HG03159 (cell line): ENCODE results near the gene USP25.
A peak's percentile ranks its signal among the peaks of the same experiment; 100 is the strongest.

Experiments
- ATAC-seq: cut with Tn5 transposase; IDR thresholded peaks from one replicate; pipeline ENCODE4 v1.9.1; 2021; ENCODE audit warnings: mild to moderate bottlenecking, moderate library complexity; ENCODE audit not compliant: unreplicated experiment

USP25 gene

DNA sequence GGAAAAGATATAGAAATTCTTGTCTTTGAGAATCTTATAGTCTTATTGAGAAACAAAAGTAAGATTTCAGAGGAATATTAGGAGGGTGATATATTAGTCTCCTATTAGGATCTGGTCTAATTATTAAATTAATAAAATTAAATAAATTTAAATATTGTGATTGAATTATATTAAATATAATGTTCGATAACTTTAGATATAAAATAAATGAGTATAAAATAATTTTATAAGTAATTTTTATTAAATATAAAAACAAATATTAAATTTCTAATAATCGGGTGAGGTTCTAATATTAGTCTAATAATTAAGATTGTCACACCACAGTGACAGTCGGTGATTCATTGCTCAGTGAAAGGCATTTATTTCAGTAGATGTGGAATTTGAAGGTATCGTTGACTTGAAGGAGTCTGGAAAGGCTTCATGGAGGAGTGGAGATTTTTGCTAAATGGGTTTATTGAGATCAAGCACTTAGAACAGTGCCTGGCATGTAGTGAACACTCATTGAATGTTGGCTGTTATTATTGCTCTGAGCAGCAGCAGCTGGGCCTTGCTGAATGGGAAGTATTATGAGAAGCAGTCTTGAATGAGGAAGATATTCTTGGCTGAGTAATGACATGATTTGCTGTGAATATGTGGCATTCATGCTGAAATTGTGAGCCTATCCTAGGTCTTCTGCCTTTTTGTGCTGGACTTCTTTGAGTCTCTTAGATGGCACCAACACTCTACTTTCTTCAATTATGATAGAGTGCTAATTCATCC is 74.6 kb downstream of the USP25 start:
- ATAC-seq = no peak

- no peak for ATAC-seq
Observed at GRCh38 chr21:15809065-15809464, 79.3 kb downstream of the USP25 start.

- no peak for ATAC-seq
Observed at GRCh38 chr21:15809818-15810217, 80.0 kb downstream of the USP25 start.

DNA sequence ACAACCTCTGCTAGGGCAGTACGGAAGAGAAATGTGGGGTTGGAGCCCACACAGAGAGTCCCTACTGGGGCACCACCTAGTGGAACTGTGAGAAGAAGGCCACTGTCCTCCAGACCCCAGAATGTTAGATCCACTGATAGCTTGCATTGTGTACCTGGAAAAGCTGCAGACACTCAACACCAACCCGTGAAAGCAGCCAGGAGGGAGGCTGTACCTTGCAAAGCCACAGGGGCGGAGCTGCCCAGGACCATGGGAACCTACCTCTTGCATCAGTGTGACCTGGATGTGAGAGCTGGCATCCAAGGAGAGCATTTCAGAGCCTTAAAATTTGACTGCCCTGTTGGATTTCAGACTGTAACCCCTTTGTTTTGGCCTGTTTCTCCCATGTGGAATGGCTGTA is 85.5 kb downstream of the USP25 start:
- ATAC-seq = no peak

GRCh38 chr21:15820327-15820726 is 90.5 kb downstream of the USP25 start:
- ATAC-seq = no peak

DNA sequence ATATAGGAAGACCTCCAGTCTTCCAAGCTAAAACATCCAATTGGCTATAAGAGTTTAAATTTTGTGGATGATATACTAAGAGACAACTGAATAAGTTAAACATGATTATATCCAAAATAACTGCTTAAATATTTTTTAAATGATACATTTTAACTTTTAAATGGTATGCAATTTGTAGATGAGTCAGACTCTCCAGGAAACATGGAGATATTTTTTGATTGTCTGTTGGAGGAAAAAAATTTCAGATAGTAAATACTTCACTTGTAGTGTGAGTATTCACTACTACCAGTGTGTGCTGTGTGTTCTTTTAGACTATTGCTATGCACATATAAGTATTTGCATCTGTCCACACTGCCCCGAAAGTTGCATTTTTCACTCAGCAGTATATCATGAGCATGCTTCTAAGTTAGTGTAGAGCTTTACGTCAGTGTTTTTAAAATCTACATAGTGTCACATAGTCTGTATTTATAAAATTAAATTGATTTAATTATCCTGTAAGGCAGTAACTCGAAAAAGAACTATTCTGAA is 91.1 kb downstream of the USP25 start:
- no peak for ATAC-seq

DNA sequence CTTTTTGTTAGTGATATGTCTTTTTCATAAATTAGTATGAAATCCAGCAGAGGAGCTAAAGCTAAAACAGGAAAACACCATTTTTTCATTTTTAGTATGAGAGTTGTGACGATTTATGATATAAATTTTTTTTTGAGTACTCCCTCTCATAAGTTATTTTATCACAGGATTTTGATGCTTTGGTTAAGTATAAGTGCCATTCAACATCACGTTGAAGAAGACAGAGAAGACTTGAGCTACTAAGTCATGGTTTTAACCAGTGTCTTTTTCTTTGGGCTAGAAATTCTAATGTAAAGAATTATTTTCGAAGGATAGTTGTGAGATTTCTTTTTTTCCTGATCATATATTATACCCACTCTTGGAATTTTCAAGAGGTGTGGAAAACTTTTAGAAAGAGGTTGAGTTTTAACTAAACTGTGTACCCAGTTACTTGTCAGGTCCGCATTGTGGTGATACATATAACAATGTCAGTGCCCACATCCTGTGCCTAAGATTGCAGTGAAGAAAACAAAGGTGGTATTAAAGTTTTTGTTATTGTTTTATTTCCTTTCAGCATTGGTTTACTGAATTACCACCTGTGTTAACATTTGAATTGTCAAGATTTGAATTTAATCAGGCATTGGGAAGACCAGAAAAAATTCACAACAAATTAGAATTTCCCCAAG is 93.8 kb downstream of the USP25 start:
- ATAC-seq = no peak

DNA sequence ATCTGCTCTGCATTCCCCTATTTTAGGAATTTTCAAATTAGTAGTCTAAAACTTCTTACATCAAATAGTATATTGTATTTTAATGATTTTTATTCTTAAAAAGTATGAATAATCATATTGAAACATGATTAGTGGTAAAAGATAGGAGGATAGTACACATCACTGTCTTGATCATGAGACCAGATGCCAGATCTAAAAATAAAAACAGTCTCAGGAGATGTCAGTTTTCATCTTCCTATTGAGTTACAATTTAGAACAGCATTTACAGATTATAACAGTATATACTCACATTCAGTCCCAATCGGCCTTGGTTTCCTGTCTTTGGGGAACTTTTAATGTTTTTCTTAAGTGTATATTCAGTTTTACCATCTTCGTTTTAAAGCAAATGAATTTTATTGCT is 95.9 kb downstream of the USP25 start:
- no peak for ATAC-seq

- ATAC-seq = peak; percentile 79
Observed at GRCh38 chr21:15826147-15826780, 96.5 kb downstream of the USP25 start.

DNA sequence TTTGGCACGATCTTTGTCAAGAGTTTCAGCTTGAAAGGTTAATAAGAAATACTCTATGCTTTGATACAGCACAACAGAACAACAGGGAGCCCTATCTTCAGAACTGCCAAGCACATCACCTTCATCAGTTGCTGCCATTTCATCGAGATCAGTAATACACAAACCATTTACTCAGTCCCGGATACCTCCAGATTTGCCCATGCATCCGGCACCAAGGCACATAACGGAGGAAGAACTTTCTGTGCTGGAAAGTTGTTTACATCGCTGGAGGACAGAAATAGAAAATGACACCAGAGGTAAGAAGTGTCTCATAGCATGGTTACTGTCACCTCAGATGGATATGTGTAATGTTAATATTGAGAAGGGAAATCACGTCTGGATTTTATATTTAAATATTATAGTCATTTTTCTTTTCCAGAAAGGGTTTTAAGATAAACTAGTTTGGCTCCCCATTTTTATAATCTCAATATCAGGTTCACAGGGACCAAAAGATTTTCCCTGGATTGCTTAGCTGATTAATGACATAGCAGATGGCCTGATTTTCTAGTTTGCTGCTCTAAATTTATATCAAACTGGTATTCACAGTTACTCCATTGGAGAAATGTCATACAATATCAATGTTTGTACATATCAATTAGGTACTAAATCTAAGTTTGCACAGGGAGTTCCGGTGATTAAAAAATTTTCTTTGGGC is 97.3 kb downstream of the USP25 start:
- no peak for ATAC-seq

- ATAC-seq = no peak
Observed at GRCh38 chr21:15831497-15831896, 101.7 kb downstream of the USP25 start.

- ATAC-seq = no peak
Observed at GRCh38 chr21:15837645-15838044, 107.9 kb downstream of the USP25 start.

DNA sequence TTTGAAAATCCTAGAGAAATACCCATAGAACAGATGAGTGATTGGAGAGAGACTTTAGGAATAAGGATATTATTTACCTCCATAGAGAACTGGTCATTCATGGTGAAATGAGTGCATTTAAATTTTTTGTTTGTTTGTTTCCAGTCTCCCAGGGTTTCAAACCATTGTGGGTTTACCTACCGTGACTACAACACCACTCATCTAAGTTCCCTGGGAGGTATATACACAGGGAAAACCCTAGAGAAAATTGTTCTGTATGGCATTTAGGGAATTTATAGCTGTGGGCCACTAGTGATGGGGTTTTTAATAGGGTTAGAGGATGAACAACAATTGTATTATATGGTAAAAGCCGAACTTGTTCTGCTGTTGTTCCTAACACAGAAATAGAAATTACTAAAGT is 109.2 kb downstream of the USP25 start:
- ATAC-seq = no peak

DNA sequence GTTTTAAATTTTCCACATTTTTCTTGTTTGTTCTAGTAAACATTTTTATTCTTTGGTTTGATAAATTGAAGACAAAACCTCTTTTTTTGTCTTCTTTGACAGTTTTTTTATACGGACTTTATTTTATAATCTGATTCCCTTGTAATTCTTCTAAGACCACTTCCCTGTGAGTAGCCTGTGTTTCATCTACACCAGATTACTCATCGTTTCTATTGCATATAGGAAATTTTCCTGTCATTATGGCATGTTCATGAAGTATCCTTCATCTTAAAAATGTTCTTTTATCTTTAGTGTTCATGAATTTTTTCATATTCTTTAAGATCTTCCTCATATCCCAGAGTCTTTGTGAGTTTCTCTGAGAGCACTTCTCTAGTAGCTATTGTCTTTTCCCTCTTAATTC is 109.8 kb downstream of the USP25 start:
- ATAC-seq = no peak

DNA sequence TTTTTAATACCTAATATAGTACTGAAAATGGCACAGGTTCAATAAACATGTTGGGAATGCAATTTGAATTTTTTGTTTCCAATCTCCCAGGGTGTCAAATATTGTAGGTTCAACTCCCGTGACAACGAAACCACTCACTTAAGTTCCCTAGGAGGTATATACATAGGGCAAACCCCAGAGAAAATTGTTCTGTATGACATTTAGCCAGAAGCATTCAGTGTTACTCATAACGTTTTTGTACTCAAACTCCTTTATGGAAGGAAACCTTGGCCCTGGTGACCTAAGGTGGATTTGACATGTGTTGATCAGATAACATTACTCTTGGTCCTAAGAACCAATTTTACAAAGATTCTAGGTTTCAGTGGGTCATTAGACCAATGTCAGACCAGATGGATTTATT is 110.6 kb downstream of the USP25 start:
- no peak for ATAC-seq

- ATAC-seq = no peak
Observed at GRCh38 chr21:15841856-15842564, 112.2 kb downstream of the USP25 start.

DNA sequence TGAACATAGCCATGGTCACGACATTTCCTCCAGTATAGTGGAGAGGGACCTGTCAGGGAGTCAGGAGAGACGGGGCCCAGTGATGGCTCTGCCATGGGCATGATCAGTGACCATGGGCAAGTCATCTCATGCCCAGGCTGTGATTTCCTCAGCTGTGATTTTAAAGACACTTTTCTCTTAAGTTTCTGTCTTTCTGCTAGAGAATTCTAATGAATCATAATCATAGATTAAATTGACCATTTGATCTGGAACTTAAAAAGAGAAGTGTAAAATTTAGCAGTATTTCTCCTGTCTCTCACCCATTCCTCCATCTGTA is 112.7 kb downstream of the USP25 start:
- no peak for ATAC-seq

GRCh38 chr21:15843766-15844165 is 114.0 kb downstream of the USP25 start:
- no peak for ATAC-seq

DNA sequence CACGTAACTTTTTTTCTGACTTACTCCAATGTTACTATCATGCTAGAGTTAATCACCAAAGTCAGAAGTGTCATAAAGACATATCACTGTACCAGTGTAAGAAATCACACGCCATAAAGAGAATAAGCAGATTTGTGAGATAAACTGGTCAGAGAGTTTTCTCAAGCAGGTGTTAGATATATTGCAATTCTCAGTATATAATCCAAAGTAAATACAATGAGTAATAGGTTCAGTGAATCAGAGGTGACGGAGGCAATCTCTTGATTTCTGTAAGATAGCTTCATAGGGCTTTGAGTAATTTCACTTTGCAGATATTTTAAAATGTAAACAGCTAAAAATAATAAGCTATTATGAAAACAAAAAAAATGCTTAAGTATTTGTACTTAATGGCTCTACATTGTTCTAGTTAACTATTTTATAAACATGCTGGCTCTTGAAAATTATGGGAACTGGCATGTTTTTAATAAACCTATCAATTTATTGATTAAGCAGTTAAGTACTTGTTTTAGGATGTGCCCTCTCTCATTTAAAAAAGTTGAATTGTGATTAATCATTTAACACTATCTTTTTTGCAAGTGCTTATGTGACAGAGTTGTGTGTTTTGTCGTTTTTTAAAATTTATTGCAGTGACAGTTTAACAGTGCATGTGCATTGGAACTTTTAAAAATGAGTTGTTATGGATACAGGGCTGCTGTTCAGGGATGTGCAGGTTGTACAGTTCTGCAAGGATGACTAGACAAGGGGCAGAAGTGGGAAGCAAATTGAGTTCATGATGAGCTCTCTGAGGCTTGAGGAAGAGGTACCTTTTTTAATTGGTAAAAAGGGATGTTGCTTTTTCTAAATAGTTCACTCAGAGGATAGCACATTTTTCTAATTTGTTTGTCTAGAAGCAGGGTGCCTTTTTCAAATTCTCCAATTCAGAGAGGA is 119.1 kb downstream of the USP25 start:
- ATAC-seq = no peak

DNA sequence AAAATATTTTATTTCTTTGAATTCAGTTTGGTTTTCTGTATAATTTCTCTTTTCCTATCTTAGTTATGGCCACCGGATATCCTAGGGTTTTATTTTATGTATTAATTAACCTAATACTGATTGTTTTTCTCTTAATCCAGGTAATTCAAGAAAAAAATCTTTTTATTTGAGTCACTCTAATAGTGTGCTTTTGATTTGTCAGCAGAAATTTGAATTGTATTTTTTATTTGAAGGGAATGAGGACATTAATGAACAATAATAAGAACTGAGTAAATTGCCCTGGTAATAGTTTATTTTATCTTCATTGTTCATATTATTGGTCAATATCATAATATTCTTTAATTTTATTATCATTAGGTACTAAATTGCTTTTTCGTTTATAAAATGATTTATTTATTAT is 120.1 kb downstream of the USP25 start:
- no peak for ATAC-seq
